Upper lobe of left lung (tissue), 6 donors: Measurements from ENCODE around the gene VIT. TPM values are rescaled to one million over a fixed set of nuclear protein-coding genes. Genes with fewer than 3 reads are reported as not detected.

Experiments
- ATAC-seq, 2 donors: fragments of 200-7000 bp; cut with Tn5 transposase; one replicate each; pipeline ENCODE4 v1.9.1; 2022; ENCODE audit warnings: mild to moderate bottlenecking in 2 of 2, moderate library complexity in 2 of 2; ENCODE audit not compliant: low FRiP score in 2 of 2
- DNase-seq, 2 donors: peaks; one replicate each; pipeline ENCODE4 v3.0.0-alpha.2; 2019 to 2020
- H3K27ac ChIP-seq, 4 donors: fragments of 200-600 bp; sonication (generic); one replicate each; pipeline ENCODE4 v1.5.1; 2016 to 2019
- H3K27me3 ChIP-seq, 4 donors: fragments of 200-600 bp; sonication (generic); one replicate each; pipeline ENCODE4 v1.5.1; 2017 to 2019
- H3K36me3 ChIP-seq, 4 donors: fragments of 200-600 bp; sonication (generic); one replicate each; pipeline ENCODE4 v1.5.1; 2016 to 2019
- H3K4me1 ChIP-seq, 4 donors: fragments of 200-600 bp; sonication (generic); one replicate each; pipeline ENCODE4 v1.5.1; 2018 to 2019
- H3K4me3 ChIP-seq, 4 donors: fragments of 200-600 bp; sonication (generic); one replicate each; pipeline ENCODE4 v1.5.1; 2017 to 2019; ENCODE audit warnings: mild to moderate bottlenecking in 2 of 4, moderate library complexity in 1 of 4
- H3K9me3 ChIP-seq, 4 donors: fragments of 200-600 bp; sonication (generic); one replicate each; pipeline ENCODE4 v1.5.1; 2018 to 2019
- EP300 ChIP-seq, 4 donors: sonication (generic); formaldehyde crosslinking; IDR thresholded peaks; one replicate each; pipeline ENCODE4 v1.5.1; 2017; ENCODE audit warnings: antibody characterized with exemption in 4 of 4, control low read depth in 2 of 4
- POLR2A ChIP-seq, 4 donors: fragments of 450-650 bp; IDR thresholded peaks; one replicate each; pipeline ENCODE4 v1.5.1; 2016 to 2017; ENCODE audit warnings: antibody characterized with exemption in 4 of 4, mild to moderate bottlenecking in 2 of 4
- POLR2AphosphoS5 ChIP-seq, 2 donors: sonication (generic); formaldehyde crosslinking; IDR thresholded peaks; one replicate each; pipeline ENCODE4 v1.5.1; 2017; ENCODE audit warnings: antibody characterized with exemption in 2 of 2
- WGBS, 2 donors: methylation state at CpG; one replicate each; pipeline ENCODE4 v1.1.5; 2017 to 2018; 5-methylcytosine and 5-hydroxymethylcytosine counted together
- total RNA-seq, 6 donors: library from RNA; depleted of rRNA in 4 of 6; stranded (reverse); fragments of >200 nt in 4 of 6; gene quantifications; one replicate each; pipeline versions ENCODE4 v1.1.0 to v1.2.1, GENCODE V29; 2016 to 2021
- TF ChIP-seq, protein P1 (sequence below), 6 experiments: fragments of 450-650 bp in 4 of 6; fragments of 200-600 bp in 2 of 6; sonication (generic) in 2 of 6; IDR thresholded peaks; one replicate each; pipeline ENCODE4 v1.5.1; 2016 to 2019; ENCODE audit warnings: antibody characterized with exemption in 6 of 6
- donor health status: DM: no; HTN: no; CAD: no; lungs with moderate emphysema.
- donor health status: DM: no; HTN: yes; CAD: no; lungs with severe emphysema.

VIT gene
- total RNA-seq, 6 donors from 2014 or later: 0.22 to 1.4 (median 0.54) TPM; not detected in 1

DNA sequence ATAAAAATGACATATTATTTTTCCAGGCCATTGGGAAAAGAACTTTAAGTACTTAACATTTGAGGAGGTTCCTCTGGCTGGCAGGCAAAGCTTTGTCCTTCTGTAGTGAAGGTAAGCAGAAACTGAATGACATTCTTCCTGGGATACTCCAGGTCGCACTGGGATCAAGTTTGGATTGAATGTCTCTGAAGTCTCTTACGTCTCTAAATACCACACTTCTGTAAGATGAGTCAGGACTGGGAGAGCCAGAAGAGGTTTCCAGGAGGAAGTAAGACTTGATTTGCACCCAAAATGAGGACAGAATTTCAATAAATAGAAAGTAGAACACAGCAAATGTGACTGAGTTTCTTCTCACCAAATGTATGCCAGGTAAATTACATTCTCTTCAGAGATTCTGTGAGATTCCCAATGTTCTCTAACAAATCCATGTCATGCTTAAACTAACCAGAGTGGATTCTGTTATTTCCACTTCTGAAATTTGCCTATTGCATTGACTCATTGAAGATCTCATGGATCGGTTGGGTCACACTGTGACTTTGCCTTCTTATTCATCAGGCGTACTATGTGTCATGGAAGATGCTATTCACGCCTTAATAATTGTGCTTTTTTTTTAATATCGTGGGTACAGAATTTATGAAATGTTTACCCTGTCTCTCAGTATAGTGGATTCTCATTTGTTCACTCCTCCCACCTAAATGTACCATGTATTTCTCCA lies 25.5 kb upstream of the VIT start:
- 74 to 86% methylated on average over 6 of the region's 6 CpGs for WGBS, 2 donors
- no peak overlapping the region for H3K4me3 ChIP-seq
- H3K27ac ChIP-seq: no peak overlapping the region
- ATAC-seq (no peak), DNase-seq (no peak)
- H3K36me3 ChIP-seq: no peaks in the 10 kb centered on the region
- TF ChIP-seq POLR2AphosphoS5 (IDR thresholded peaks at IDR 0.05) (no peak), POLR2A (IDR thresholded peaks at IDR 0.05) (no peak), EP300 (IDR thresholded peaks at IDR 0.05) (no peak)
- TF ChIP-seq, protein P1, sequence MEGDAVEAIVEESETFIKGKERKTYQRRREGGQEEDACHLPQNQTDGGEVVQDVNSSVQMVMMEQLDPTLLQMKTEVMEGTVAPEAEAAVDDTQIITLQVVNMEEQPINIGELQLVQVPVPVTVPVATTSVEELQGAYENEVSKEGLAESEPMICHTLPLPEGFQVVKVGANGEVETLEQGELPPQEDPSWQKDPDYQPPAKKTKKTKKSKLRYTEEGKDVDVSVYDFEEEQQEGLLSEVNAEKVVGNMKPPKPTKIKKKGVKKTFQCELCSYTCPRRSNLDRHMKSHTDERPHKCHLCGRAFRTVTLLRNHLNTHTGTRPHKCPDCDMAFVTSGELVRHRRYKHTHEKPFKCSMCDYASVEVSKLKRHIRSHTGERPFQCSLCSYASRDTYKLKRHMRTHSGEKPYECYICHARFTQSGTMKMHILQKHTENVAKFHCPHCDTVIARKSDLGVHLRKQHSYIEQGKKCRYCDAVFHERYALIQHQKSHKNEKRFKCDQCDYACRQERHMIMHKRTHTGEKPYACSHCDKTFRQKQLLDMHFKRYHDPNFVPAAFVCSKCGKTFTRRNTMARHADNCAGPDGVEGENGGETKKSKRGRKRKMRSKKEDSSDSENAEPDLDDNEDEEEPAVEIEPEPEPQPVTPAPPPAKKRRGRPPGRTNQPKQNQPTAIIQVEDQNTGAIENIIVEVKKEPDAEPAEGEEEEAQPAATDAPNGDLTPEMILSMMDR (IDR thresholded peaks at IDR 0.05): no peak
- H3K4me1 ChIP-seq: no peaks in the 10 kb centered on the region
- no peaks in the 10 kb centered on the region for H3K9me3 ChIP-seq
- no peaks in the 10 kb centered on the region for H3K27me3 ChIP-seq

- DNase-seq: no peak
- Histone ChIP-seq H3K4me1 (no peaks in the 10 kb centered on the region), H3K27ac (no peak overlapping the region), H3K9me3 (no peaks in the 10 kb centered on the region), H3K36me3 (no peaks in the 10 kb centered on the region), H3K27me3 (no peaks in the 10 kb centered on the region), H3K4me3 (no peak overlapping the region)
- no peak for TF ChIP-seq POLR2A (IDR thresholded peaks at IDR 0.05)
- no peak for TF ChIP-seq EP300 (IDR thresholded peaks at IDR 0.05)
- TF ChIP-seq, protein P1 (IDR thresholded peaks at IDR 0.05): no peak
- no peak for TF ChIP-seq POLR2AphosphoS5 (IDR thresholded peaks at IDR 0.05)
- no peak for ATAC-seq
- WGBS, 2 donors: 91 to 93% methylated on average over 2 of the region's 2 CpGs
Observed at GRCh38 chr2:36671731-36672130, 24.8 kb upstream of the VIT start.

DNA sequence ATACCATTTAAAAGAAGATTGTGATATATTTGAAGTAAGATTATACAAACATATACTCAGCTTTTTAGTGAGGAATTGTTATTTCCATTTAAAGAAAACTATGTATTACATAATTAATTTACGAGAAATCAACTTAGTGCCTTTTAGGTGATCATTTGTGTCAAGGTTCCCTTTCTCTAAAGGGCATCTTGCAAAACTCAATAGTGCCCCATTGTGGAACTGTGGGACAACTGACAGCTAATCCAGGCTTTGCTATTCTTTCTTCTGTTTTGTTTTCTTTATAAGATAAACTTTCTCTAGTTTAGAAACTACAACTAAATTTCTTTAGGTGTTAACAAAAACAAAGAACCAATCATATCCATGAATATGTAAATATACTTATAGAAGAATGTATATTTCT lies 24.3 kb upstream of the VIT start:
- WGBS, 2 donors: 52 to 56% methylated on average over 1 of the region's 1 CpG
- no peaks in the 10 kb centered on the region for H3K36me3 ChIP-seq
- DNase-seq: no peak
- no peak overlapping the region for H3K4me3 ChIP-seq
- TF ChIP-seq, protein P1 (IDR thresholded peaks at IDR 0.05): peak in 3 of 6 experiments; percentile 7 to 16 (median 8)
- TF ChIP-seq EP300 (IDR thresholded peaks at IDR 0.05): no peak
- H3K27me3 ChIP-seq: no peaks in the 10 kb centered on the region
- H3K4me1 ChIP-seq: no peaks in the 10 kb centered on the region
- H3K9me3 ChIP-seq: no peaks in the 10 kb centered on the region
- no peak for ATAC-seq
- no peak overlapping the region for H3K27ac ChIP-seq

DNA sequence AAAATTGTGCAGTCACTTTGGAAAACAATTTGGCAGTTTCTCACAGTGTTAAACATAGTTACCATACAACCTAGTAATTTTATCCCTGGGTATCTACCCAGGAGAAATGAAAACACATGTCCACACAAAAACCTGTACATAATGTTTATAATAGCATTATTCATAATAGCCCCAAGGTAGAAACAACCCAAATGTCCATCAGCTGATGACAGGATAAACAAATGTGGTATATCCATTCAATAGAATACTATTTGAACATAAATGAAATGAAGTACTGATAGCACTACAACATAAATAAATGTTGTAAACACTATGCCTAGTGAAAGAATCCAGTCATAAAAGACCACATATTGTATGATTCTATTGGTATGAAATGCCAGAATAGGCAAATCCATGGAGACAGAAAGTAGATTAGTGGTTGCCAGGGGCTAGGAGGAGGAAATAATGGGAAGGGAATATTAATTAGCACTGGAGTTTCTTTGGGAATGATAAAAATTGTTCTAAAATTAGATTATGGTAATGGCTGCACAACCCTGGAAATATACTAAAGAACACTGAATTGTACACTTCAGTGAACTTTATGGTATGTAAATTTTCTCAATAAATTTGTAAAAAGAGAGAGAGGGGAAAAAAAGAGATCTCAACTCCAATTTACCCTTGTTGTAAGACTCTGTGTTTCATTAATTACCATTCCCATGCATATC lies 20.8 kb upstream of the VIT start:
- TF ChIP-seq POLR2AphosphoS5 (IDR thresholded peaks at IDR 0.05): no peak
- TF ChIP-seq, protein P1 (IDR thresholded peaks at IDR 0.05): no peak
- TF ChIP-seq POLR2A (IDR thresholded peaks at IDR 0.05): no peak
- TF ChIP-seq EP300 (IDR thresholded peaks at IDR 0.05): no peak
- Histone ChIP-seq H3K36me3 (no peaks in the 10 kb centered on the region), H3K9me3 (no peaks in the 10 kb centered on the region), H3K4me1 (no peaks in the 10 kb centered on the region), H3K4me3 (no peak overlapping the region), H3K27ac (no peak overlapping the region), H3K27me3 (no peaks in the 10 kb centered on the region)
- no peak for ATAC-seq
- no peak for DNase-seq
